GM20000 (cell line): ENCODE data around the gene ARHGAP40.

Source experiments
- DNase-seq: peaks from one replicate; pipeline ENCODE4 v3.0.0; 2012; ENCODE audit warnings: low spot score
- TF ChIP-seq, protein P1 (sequence below): IDR thresholded peaks from 2 replicates; pipeline ENCODE4 v1.5.1; 2012; ENCODE audit warnings: mild to moderate bottlenecking, control low read depth; ENCODE audit errors: extremely low read depth, missing control alignments

The ARHGAP40 gene

DNA sequence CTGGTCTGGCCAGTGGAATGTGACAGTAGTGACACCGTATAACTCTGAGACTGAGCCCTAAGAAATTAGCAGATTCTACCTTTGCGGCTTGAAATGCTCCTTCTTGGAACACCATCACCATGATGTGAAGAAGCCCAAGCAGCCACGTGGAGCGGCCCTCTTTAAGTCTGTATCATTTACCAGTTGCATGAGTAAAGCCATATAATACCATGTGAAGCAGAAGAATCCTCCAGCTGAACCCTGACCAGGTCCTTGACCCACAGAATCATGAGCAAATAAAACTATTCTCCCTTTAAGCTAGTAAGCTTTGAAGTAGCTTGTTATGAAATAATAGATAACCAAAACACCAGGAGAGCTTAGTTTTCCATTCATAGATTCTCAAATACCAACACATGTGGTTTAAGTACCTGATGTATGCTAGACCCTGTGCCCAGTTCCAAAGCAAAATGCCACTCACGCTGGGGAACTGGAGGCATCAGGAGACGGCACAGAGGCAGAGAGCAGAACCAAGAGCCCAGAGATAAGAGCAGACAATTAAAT is 65.9 kb downstream of the ARHGAP40 start:
- TF ChIP-seq, protein P1, sequence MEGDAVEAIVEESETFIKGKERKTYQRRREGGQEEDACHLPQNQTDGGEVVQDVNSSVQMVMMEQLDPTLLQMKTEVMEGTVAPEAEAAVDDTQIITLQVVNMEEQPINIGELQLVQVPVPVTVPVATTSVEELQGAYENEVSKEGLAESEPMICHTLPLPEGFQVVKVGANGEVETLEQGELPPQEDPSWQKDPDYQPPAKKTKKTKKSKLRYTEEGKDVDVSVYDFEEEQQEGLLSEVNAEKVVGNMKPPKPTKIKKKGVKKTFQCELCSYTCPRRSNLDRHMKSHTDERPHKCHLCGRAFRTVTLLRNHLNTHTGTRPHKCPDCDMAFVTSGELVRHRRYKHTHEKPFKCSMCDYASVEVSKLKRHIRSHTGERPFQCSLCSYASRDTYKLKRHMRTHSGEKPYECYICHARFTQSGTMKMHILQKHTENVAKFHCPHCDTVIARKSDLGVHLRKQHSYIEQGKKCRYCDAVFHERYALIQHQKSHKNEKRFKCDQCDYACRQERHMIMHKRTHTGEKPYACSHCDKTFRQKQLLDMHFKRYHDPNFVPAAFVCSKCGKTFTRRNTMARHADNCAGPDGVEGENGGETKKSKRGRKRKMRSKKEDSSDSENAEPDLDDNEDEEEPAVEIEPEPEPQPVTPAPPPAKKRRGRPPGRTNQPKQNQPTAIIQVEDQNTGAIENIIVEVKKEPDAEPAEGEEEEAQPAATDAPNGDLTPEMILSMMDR = no peak
- no peak for DNase-seq

DNA sequence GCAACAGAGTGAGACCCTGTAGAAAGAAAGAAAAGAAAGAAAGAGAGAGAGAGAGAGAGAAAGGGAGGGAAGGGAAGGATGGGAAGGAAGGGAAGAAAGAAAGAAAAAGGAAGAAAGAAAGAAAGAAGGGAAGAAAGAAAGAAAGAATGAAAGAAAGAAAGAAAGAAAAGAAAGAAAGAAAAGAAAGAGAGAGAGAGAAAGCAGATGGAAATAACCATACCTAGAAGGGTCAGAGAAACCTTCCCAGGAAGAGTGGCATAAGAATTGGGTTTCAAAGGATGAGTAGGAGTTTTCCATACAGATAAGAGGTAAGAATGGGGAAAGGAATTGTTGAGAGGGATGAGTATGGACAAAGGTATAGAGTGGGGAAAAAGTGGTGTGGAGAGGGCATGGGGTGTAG is 68.1 kb downstream of the ARHGAP40 start:
- no peak for DNase-seq
- TF ChIP-seq, protein P1 = no peak

DNA sequence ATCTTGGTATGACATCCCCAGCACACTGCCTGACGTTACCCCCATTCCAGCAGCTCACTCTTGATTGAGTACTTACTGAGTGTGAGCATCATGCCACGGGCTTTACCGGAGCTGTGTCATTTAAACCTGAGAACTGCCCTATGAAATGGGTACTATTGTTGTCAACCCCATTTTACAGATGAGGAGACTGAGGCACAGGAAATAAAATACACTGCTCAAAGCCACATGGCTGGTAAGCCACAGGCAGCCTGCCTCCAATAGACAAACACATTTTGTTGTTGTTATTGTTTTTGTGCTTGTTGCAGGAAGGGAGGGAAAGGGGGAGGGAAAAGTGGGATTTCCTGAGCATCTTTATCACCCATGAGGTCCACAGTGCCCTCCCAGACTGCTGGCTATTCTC is 69.2 kb downstream of the ARHGAP40 start:
- TF ChIP-seq, protein P1 = no peak
- no peak for DNase-seq

DNA sequence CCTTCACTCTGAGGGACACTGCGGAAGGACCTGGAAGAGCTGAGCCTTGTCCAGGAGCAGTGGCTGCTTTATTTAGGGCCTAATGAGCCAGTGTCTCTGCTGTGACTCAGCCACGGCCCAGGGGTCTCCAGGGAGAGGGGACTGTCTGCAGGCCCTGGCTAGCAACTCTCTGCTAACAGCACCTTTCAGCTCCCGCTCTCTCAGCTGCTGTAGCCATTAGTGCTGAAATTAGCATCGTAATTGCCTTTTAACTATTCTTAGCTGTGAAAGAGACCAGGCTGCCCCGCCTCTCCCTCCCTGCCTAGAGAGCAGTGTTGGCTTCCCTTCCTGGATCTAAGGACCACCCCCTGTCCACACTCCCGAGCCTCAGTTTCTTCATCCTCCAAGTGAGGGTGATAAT is 69.6 kb downstream of the ARHGAP40 start:
- DNase-seq = no peak
- TF ChIP-seq, protein P1 = no peak

DNA sequence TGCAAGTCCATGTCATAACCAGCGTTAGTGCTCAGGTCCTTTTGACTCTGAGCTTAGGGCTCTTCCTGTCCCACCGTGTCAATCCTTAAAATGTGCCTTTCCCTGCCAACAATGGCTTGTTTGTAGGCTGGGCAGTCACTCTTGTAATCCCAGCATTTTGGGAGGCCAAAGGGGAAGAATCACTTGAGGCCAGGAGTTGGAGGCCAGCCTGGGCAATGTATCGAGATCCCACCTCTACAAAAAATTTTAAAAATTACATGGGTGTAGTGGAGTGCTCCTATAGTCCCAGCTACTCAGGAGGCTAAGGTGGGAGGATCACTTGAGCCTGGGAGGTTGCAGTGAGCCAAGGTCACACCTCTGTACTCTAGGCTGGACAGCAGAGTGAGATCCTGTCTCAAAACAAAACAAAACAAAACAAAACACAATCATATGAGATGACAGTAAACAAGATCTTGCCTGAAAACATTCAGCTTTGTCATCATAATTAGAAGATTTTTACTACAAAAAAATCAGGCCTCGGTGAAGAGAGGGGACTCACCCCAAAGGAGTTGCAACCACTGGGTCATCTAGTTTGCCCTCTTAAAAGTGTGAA is 70.2 kb downstream of the ARHGAP40 start:
- TF ChIP-seq, protein P1 = no peak
- DNase-seq = no peak

DNA sequence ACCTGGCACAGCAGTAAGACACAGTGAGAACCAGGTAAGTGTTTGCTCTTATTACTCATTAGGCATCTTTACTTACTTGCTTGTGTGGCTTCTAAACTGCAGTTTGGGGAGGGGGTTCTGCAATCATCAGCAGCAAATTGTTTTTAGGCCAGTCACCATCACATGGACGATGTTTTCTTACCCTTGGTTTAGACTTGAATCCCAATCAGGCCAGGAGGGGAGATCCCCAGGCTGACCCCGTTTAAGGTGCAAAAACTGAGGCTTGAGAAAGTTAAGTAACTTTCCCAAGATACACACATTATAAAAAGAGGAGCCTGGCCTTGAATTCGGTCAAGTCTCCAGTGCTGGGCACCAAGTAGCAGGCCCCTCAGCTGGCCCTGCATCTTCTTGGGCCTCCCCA is 70.9 kb downstream of the ARHGAP40 start:
- TF ChIP-seq, protein P1 = no peak
- DNase-seq = no peak

DNA sequence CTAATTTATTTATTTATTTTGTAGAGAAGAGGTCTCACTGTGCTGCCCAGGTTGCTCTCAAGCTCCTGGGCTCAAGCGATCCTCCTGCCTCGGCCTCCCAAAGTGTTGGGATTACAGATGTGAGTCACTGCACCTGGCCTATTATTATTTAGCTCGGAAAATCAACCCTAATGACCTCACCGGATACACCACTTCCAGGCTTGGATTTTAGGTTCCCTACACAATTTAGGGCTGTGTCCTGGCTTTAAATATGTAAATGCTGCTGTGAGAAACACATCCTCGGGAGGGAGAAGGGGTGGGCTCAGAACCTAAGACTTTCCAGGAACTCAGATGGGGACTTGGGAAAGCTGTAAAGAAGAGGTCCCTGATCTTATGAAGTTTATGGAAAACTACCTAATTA is 71.7 kb downstream of the ARHGAP40 start:
- TF ChIP-seq, protein P1 = no peak
- DNase-seq = no peak
